DMS53 (cell line): ENCODE data around the gene ST6GALNAC1.

Experiments used
- DNase-seq: peaks from one replicate; lab custom pipeline; 2025; lab: John Stamatoyannopoulos, UW

ST6GALNAC1 gene

DNA sequence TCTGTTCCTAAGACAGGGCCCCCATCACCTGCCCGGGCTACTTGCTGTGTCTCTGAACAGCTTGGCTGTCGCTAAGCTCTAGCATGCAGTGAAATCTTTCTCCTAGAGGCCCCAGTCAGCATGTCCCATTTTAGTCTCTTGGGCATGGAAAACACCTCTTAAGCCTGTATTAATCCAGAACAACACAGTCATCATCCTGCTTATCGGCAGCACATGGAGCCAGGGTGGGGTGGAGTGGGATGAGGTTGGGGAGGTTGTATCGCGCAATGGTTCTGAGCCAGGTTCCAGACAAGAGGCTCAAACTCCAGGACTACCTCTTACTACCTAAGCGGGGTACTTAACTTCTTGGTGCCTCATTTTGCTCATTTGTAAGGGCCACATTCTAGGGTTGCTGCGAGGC is 65.7 kb downstream of the ST6GALNAC1 start:
- no peak for DNase-seq

DNA sequence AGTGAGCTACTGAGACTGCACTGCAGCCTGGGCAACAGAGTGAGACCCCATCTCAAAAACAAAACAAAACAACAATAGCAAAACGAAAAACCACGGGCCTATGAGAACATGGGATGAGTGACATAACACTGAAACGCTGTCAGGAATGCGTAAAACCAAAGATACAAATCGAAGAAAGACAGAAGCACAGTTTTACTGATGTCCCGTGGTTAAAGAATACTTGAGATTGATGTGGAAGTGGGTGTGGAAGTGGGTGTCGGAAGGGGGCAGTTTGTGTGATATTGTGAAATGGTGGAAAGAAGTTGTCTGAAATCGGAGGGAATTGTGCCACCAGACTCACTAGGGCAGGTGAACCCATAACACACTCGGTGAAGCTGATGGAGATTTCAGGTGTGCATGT is 67.4 kb downstream of the ST6GALNAC1 start:
- DNase-seq: no peak

DNA sequence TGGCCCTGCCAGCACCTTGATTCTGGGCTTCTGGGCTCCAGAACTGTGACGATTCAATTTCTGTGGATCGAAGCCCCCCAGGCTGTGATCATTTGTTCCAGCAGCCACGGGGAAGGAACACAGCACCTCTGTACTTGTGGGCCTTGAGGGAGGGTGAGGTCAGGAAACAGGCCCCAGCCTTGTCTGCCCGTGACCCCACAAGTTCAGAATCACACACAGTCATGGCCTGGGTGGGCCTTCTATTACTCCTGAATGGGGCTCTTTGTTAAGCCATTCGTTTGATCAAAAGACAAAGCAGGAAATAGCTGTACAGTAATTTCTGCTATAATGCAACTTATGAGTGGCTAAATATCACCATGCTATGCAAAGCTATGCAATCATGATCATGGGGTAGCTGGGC is 68.0 kb downstream of the ST6GALNAC1 start:
- DNase-seq: no peak
